Lower leg skin (tissue), 4 donors: ENCODE results near the gene MGLL. TPM values are rescaled to one million over a fixed set of nuclear protein-coding genes. Genes with fewer than 3 reads are reported as not detected.

Experiments
- DNase-seq, 2 donors: peaks; one replicate each; pipeline ENCODE4 v3.0.0-alpha.2; 2019; ENCODE audit warnings: low spot score in 2 of 2
- H3K4me3 ChIP-seq: fragments of 200-600 bp; sonication (generic); 2 replicates; pipeline ENCODE4 v1.5.1; 2017; ENCODE audit warnings: mild to moderate bottlenecking, low read depth; ENCODE audit not compliant: poor library complexity, severe bottlenecking
- POLR2A ChIP-seq, 2 donors: fragments of 450-650 bp; IDR thresholded peaks; one replicate each; pipeline ENCODE4 v1.6.1; 2016 to 2017; ENCODE audit warnings: antibody characterized with exemption in 2 of 2, mild to moderate bottlenecking in 1 of 2, moderate library complexity in 1 of 2
- WGBS, 2 donors: methylation state at CpG; one replicate each; pipeline ENCODE4 v1.1.5; 2018; 5-methylcytosine and 5-hydroxymethylcytosine counted together
- intact Hi-C: fragments of 100-400 bp; cut with DNase I; formaldehyde crosslinking; loops from one replicate; pipeline ENCODE4 v1.15.0; 2023; ENCODE audit warnings: low total_unique reads
- total RNA-seq, 4 donors: library from RNA; depleted of rRNA; stranded (reverse); fragments of >200 nt; gene quantifications; one replicate each; pipeline ENCODE4 v1.1.0, GENCODE V29; 2016
- TF ChIP-seq, protein P1 (sequence below), 3 donors: fragments of 450-650 bp; IDR thresholded peaks; one replicate each; pipeline ENCODE4 v1.5.1; 2016; ENCODE audit warnings: antibody characterized with exemption in 3 of 3, mild to moderate bottlenecking in 3 of 3, moderate library complexity in 2 of 3

The MGLL gene
- total RNA-seq, 4 donors from 2014 or later = 44.0 to 57.4 (median 48.0) TPM

DNA sequence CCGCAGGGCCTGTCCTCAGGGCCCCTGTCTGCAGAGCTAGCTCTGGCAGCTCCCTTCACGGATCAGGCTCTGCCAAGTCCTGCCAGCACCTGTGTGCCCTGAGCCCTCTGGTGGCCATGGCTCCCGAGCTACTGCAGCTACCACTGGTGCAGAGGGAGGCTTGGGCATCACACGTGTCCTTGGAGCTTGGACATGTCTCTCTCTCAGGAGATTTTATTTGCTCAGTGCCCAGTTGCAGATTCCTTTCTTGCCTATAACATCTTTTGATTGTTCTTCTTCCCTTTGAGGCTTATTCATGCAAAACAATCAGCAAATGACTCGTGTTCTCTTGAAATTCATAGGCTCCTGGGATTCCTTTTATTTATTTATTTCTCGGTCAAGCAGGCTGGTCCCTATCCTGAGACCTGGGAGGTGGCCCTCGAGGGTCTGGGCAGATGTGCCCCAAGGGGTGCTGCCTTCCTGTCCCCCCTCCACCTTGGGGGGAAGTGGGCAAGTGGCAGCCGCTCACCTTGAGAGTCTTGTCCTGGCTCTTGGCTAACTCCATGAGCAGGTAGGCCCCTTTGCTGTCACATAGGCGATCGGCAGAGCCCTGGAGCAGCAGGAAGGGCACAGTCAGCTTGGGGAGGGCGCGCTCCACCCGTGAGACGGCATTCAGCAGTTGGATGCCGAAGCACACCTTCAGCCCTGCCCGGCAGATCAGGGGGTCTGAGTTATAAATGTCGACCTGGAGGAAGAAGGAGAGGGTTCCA, 127.7 kb downstream of the MGLL start:
- intact Hi-C loops = no loop called here
- TF ChIP-seq POLR2A (IDR thresholded peaks at IDR 0.05) = no peak
- TF ChIP-seq, protein P1, sequence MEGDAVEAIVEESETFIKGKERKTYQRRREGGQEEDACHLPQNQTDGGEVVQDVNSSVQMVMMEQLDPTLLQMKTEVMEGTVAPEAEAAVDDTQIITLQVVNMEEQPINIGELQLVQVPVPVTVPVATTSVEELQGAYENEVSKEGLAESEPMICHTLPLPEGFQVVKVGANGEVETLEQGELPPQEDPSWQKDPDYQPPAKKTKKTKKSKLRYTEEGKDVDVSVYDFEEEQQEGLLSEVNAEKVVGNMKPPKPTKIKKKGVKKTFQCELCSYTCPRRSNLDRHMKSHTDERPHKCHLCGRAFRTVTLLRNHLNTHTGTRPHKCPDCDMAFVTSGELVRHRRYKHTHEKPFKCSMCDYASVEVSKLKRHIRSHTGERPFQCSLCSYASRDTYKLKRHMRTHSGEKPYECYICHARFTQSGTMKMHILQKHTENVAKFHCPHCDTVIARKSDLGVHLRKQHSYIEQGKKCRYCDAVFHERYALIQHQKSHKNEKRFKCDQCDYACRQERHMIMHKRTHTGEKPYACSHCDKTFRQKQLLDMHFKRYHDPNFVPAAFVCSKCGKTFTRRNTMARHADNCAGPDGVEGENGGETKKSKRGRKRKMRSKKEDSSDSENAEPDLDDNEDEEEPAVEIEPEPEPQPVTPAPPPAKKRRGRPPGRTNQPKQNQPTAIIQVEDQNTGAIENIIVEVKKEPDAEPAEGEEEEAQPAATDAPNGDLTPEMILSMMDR (IDR thresholded peaks at IDR 0.05) = no peak
- DNase-seq = no peak
- WGBS, 2 donors = 80 to 84% methylated on average over 16 to 17 of the region's 17 CpGs
- no peak overlapping the region for H3K4me3 ChIP-seq

DNA sequence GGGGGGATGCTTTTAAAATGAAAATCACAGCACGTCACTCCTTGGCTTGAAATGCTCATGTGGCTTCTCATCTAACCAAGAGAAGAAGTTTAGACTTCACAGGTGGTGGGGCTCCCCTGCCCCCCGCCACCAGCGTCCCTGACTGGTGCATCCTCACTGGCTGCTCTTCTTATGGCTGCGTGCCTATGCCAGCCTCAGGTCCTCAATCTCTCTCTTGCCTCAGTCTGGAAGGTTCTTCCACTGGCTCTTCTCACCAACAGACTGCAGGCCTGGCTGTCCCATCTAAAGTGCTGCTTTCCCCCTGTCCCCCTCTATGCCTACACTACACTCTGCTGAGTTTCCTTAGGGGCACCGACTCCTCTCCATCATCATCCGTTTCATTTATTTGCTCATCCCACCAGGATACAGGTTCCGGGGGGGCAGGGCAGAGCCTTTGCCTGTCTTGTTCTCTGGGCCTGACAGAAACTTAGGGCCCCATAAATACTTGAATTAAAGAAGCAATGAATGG, 128.9 kb downstream of the MGLL start:
- TF ChIP-seq, protein P1 (IDR thresholded peaks at IDR 0.05) = no peak
- no peak for TF ChIP-seq POLR2A (IDR thresholded peaks at IDR 0.05)
- H3K4me3 ChIP-seq = no peak overlapping the region
- no peak for DNase-seq
- 86 to 88% methylated on average over 7 of the region's 7 CpGs for WGBS, 2 donors
- intact Hi-C loops = no loop called here

DNA sequence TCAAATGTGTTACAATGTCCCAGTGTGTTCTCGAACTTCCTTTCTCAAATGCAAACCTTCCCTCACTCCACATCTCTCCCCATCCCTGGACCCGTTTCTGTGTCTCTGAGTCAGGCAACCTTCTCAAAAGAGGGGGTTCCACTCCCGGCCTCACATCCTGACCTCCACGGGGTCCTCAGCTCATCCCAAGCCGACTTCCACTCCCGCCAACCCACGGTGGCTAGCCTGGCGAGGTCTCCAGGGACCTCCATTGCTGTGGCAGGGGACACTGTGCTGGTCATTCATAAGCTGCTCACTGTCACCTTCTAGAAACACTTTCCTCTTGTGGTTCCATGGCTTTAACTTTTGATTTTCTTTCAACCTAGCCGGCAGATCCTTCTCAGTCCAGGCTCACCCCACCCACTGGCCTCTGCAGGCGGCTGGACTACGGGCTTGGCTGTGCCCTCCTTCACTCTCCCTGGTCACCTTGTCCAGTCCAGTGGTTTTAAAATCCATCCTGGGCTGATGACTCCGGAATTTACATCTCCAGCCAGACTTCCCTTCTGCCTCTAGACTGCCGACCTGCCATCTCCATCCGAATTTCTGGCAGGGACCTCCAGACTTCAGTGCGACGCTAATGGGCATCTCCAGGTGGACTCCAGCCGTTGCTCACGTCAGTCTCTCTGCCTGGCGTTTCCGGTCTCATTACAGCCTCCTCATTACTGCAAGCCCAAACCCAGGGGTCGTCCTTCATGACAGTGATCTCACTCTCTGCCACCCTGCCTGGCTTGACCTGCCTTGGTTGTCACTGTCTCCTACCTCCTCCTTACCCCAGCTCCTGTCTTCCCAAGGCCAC, 129.6 kb downstream of the MGLL start:
- no peak for TF ChIP-seq POLR2A (IDR thresholded peaks at IDR 0.05)
- TF ChIP-seq, protein P1 (IDR thresholded peaks at IDR 0.05) = no peak
- no peak overlapping the region for H3K4me3 ChIP-seq

DNA sequence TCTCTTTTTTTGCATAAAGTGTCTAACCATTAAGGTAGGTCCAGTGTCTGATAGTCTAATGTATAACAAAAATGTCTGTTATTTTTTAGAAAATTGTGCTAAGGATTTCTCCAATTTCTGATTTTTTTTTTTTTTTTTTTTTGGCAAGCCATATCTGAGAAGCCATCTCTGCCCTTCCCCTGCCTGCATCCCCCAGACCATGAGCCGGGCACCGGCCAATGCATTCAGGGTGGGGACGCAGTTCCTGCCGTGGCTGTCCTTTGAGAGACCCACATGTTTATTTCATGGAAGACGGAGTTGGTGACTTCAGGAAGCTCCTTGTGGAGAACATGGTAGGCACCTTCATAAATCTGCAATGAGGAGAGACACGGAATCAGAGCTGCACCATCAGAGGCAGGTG, 130.3 kb downstream of the MGLL start:
- no peak for DNase-seq
- no peak overlapping the region for H3K4me3 ChIP-seq
- TF ChIP-seq POLR2A (IDR thresholded peaks at IDR 0.05) = no peak
- TF ChIP-seq, protein P1 (IDR thresholded peaks at IDR 0.05) = no peak
- intact Hi-C loops = no loop called here
- WGBS, 2 donors = 96% methylated on average over 6 of the region's 6 CpGs

More for the DNA sequence above, 129.6 kb downstream of the MGLL start:
- DNase-seq = no peak
- WGBS, 2 donors = 89 to 90% methylated on average over 21 of the region's 21 CpGs
- intact Hi-C loops = no loop called here

DNA sequence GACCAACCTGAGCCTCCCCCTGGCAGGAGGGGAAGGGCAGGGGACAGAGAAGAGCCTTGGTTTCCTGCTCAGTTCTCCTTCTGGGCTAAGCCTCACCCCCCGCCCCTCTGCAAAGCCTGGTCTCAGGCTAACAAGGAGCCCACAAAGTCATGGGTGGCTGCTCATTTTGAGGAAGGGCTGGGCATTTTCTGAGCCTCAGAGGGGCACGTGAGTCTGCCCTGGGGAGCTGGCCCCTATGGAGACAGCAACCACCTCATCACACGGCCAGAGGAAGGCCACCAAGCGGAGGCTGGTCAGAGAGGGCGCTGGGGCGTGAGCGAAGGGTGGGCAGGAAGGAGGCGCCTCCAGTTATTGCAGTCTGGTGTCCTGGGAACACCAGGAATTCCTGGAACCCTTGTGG, 130.8 kb downstream of the MGLL start:
- WGBS, 2 donors = 76 to 93% methylated on average over 8 of the region's 8 CpGs
- no peak overlapping the region for H3K4me3 ChIP-seq
- DNase-seq = no peak
- intact Hi-C loops = no loop called here
- no peak for TF ChIP-seq POLR2A (IDR thresholded peaks at IDR 0.05)
- TF ChIP-seq, protein P1 (IDR thresholded peaks at IDR 0.05) = no peak
